Kidney tubule cell (primary cell): ENCODE data around the gene MRC2.

Experiments
- DNase-seq: peaks from one replicate; pipeline ENCODE4 v3.0.0-alpha.2; 2018; ENCODE audit warnings: low spot score

The MRC2 gene

GRCh38 chr17:62723842-62724241 is 96.4 kb downstream of the MRC2 start:
- no peak for DNase-seq

DNA sequence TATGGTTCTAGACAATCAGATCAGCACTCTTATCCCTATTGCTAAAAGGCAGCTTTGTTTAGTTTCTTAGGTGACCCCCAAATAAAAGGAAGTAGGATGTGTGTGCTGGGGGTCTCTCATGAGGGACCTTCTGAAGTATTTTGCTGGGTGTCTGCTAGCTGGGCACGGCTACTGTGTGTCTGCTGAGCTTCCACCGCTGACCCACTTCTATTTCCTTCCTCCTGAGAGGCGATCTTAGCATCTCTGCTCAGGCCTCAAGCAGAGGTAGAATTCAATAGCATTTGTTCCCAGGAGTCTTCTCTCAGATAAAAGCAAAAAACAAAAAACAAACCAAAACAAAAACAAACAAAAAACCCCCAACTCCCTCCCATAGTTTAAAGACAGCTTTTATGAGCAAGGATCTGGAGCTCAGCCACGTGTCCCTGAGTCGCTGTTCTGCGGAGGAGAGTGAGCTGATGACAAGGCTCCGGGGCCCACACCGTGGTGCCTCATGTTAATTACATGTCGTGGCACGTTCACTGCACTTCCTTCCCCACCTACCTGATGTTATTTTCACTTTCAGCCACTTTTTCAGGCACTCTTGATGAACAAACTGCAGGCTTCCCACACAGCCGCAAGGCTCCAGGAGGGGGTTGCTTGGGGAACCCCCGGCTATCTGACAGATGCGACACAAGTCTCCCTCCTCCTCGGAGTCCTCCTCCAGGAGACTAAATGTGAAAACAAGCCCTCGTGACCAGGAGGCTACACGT is 97.1 kb downstream of the MRC2 start:
- peak; percentile 70 for DNase-seq

DNA sequence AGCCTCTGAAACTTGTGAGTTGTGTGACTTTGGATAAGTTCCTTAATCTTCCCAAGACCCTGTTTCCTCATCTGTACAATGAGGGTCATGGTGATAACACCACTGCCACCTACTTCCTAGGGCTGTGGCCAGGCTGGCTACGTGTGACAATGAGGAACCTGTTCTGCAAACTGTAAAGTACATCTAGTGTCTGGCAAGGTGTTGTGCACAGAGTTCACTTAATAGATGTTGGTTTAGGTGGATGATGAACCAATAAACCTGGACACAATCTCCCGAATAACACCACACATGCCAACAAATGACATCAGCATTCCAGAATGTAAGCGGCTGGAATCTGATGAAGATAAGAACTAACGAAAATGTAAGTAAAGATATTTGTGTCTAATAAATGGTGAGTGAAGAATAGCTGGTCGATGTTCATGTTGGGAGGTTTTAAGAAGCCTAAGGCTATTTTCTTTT is 98.3 kb downstream of the MRC2 start:
- peak; percentile 70 for DNase-seq

DNA sequence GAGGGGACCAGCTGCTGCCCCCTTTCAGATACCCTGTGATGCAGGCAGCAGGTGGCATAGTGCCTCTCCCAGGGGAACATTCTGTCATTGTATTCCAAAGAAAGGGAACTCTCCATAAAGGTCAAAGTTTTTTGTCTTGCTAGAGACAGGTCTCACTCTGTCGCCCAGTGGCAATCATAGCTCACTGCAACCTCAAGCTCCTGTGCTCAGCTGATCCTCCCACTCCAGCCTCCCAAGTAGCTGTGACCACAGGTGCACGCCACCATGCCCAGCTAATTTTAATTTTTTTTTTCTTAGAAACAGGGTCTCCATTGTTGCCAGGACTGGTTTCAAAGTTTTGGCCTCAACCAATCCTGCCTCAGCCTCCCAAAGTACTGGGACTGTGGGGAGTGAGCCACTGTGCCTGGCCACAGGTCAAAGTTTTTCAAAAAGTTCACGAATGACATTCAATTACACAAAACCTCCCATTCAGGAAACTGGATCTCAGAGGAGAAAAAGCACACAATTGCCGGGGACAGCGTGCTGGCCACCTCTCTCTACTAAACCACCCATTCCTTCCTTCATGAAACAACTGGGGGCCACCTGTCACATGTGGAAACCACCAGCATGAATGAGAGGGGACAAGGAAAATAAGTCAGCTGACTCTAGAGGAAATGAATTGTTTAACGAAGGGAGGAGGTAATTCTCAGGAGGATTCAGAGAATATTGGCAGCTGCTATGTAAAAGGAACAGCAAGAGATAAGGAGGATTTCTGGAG is 100.6 kb downstream of the MRC2 start:
- no peak for DNase-seq

DNA sequence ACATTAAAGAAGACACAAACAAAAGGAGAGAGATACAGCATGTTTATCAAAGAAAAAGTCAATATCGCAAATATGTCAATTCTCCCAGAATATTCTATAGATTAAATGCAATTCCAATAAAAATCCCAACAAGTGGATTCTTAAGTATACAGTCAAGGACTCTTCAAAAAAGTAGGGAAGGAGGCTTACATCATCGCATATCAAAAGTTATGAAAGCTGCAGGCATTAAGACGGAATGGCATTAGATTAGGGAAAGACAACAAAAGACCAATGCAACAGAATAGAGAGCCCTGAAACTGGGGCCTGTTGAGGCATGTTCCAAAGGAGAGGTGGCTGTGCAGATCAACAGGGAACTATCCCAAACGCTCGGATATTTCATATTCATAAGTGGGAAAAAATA is 104.7 kb downstream of the MRC2 start:
- DNase-seq: no peak

DNA sequence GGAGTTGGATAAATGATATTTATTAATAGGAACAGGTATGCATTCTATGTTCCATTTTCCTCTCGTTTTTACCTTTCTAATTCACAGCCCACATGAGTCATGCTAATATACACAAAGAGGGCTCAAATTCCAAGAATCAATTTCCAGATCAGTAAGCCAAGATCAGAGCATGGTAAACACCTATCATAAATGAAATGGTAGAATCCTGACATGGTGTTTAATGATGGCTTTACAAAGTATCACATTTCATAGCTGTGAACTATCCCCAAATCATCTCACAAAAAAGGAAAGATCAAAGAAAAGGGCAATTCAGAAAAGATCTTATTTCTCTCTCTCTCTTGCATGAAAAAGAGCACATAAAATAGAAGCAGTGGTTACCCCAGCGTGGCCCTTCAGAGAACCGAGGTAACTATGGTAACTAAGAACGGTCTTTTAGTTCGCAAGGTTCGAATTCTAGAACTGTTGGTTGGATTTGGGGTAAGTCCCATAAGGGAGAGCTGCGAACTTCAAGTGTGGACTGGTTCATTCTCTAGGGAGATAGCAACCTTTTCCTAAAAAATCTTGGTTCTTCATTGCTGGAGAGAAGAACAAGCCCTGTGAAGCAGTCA is 107.7 kb downstream of the MRC2 start:
- DNase-seq: no peak

GRCh38 chr17:62737513-62737912 is 110.0 kb downstream of the MRC2 start:
- no peak for DNase-seq

GRCh38 chr17:62738281-62738680 is 110.8 kb downstream of the MRC2 start:
- no peak for DNase-seq

DNA sequence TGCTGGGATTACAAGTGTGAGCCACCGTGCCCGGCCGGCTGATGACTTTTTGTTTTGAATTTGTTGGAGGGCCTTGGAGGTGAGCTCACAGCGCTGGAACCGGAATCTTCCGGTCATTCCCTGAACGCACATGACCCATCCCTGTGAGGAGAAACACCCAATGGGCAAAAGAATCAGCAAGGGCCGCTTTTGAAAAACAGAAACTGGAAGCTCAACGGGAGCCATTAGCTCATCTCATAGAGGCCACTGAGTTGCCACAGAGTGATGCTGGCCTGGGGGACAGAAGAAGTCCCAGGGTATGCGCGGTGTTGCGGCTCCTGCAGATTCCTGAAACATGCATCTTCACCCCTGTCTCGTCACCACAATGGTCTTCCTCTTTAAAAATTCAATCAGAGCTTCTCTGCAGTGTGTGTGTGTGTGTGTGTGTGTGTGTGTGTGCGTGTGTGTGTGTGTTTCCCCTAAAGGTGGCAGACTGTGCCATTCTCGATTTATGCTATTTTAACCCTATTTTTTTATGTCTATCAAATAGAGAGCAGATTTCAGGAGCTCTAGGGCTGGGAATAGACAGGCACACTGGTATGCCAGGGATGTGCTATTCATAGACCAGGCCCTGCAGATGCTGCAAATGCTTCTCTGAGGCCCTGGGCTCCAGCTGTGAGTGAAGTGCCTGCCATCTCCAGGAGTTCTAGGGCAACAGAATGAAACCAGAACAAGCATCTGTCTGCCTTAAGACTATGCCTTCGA is 112.3 kb downstream of the MRC2 start:
- DNase-seq: no peak

- no peak for DNase-seq
Measured at GRCh38 chr17:62741290-62741689, 113.8 kb downstream of the MRC2 start.
